ENCODE measurements around the gene UACA. TPM values are rescaled to one million over a fixed set of nuclear protein-coding genes. Genes with fewer than 3 reads are reported as not detected.

Gene UACA
- total and polyA plus RNA-seq, 7 donors, result 19.1 to 51.0 (median 26.4) TPM

GRCh38 chr15:70768257-70768883 is 5.0 kb upstream of the UACA start:
- Histone ChIP-seq H3K4me1 (no peaks in the 10 kb centered on the region), H3K27me3 (no peaks in the 10 kb centered on the region), H3K27ac (no peak overlapping the region), H3K9me3 (no peaks in the 10 kb centered on the region), H3K4me3 (no peak overlapping the region), H3K36me3 (no peaks in the 10 kb centered on the region)
- TF ChIP-seq, protein P1, sequence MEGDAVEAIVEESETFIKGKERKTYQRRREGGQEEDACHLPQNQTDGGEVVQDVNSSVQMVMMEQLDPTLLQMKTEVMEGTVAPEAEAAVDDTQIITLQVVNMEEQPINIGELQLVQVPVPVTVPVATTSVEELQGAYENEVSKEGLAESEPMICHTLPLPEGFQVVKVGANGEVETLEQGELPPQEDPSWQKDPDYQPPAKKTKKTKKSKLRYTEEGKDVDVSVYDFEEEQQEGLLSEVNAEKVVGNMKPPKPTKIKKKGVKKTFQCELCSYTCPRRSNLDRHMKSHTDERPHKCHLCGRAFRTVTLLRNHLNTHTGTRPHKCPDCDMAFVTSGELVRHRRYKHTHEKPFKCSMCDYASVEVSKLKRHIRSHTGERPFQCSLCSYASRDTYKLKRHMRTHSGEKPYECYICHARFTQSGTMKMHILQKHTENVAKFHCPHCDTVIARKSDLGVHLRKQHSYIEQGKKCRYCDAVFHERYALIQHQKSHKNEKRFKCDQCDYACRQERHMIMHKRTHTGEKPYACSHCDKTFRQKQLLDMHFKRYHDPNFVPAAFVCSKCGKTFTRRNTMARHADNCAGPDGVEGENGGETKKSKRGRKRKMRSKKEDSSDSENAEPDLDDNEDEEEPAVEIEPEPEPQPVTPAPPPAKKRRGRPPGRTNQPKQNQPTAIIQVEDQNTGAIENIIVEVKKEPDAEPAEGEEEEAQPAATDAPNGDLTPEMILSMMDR (IDR thresholded peaks at IDR 0.05), result no peak
- TF ChIP-seq POLR2AphosphoS5 (IDR thresholded peaks at IDR 0.05), result no peak
- TF ChIP-seq EP300 (IDR thresholded peaks at IDR 0.05), result no peak
- no peak for TF ChIP-seq POLR2A (IDR thresholded peaks at IDR 0.05)
- DNase-seq, result no peak
- intact Hi-C loops (cut with DNase I), result loop anchor here (5.0 to 10.0 kb wide), 2 partner anchors 74 to 124 kb away; partner anchors contain the start of genes LRRC49 and THAP10
- 17 to 45% methylated on average over 3 of the region's 3 CpGs for WGBS, 2 donors

DNA sequence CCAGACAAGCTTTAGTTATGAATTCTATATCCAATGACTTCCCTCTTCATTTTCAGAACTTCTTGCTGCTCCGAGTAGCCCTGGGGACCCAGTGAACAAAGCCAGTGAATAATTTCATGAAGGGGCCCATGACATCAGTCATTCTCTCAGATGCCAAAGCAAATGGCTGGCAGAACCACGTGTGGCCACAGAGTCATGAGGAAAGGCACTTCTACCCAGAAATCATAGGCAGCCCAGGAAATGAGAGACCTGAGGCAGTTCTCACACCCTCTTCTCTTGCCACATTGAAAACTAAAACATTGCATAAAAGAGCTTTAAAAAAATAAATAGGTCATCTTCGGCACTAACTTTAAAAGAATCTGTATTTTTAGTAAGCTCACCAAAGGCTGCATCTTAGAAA is 4.3 kb upstream of the UACA start:
- Histone ChIP-seq H3K9me3 (no peaks in the 10 kb centered on the region), H3K36me3 (no peaks in the 10 kb centered on the region), H3K27ac (no peak overlapping the region), H3K4me1 (peaks cover 0 to 5% (median under 1%) of the 10 kb centered on the region in 4 donors), H3K27me3 (no peaks in the 10 kb centered on the region), H3K4me3 (no peak overlapping the region)
- intact Hi-C loops (cut with DNase I), result loop anchor here (5.0 to 10.0 kb wide), 2 partner anchors 73 to 125 kb away; partner anchors contain the start of genes LRRC49 and THAP10
- 63 to 75% methylated on average over 3 of the region's 3 CpGs for WGBS, 2 donors
- DNase-seq, result no peak
- no peak for TF ChIP-seq EP300 (IDR thresholded peaks at IDR 0.05)
- TF ChIP-seq, protein P1 (IDR thresholded peaks at IDR 0.05), result no peak
- no peak for TF ChIP-seq POLR2AphosphoS5 (IDR thresholded peaks at IDR 0.05)
- no peak for TF ChIP-seq POLR2A (IDR thresholded peaks at IDR 0.05)

DNA sequence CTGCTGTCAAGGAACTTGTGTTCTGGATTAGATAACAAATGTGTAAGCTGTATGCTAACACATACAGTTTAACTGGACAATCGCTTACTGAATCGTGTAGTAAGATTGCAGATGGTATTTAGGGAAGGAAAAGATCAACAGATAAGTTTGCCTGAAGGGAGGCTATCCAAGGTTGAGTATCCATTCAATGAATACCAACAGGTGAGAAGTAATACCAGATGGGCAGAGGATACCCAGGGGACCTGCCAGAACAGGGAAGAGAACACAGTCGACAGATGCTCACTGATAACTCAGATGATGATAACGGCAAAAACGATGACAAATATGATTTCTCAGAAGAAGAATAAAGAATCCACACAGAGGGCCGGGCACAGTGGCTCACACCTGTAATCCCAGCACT is 3.2 kb upstream of the UACA start:
- Histone ChIP-seq H3K27ac (no peak overlapping the region), H3K36me3 (no peaks in the 10 kb centered on the region), H3K9me3 (no peaks in the 10 kb centered on the region), H3K27me3 (no peaks in the 10 kb centered on the region), H3K4me3 (no peak overlapping the region), H3K4me1 (peaks cover 0 to 10% (median 8%) of the 10 kb centered on the region in 4 donors)
- no peak for DNase-seq
- 86 to 92% methylated on average over 6 of the region's 6 CpGs for WGBS, 2 donors
- intact Hi-C loops (cut with DNase I), result loop anchor here (5.0 to 10.0 kb wide), 2 partner anchors 72 to 126 kb away; partner anchors contain the start of genes LRRC49 and THAP10
- TF ChIP-seq, protein P1 (IDR thresholded peaks at IDR 0.05), result no peak

GRCh38 chr15:70765504-70766281 is 2.3 kb upstream of the UACA start:
- no peak for DNase-seq
- Histone ChIP-seq H3K4me1 (peaks cover 0 to 18% (median 9%) of the 10 kb centered on the region in 4 donors), H3K27ac (no peak overlapping the region), H3K9me3 (no peaks in the 10 kb centered on the region), H3K4me3 (no peak overlapping the region), H3K36me3 (no peaks in the 10 kb centered on the region), H3K27me3 (no peaks in the 10 kb centered on the region)
- intact Hi-C loops (cut with DNase I), result loop anchor here (5.0 to 10.0 kb wide), 2 partner anchors 71 to 127 kb away; partner anchors contain the start of genes LRRC49 and THAP10
- TF ChIP-seq POLR2A (IDR thresholded peaks at IDR 0.05), result no peak
- TF ChIP-seq POLR2AphosphoS5 (IDR thresholded peaks at IDR 0.05), result no peak
- no peak for TF ChIP-seq EP300 (IDR thresholded peaks at IDR 0.05)
- TF ChIP-seq, protein P1 (IDR thresholded peaks at IDR 0.05), result no peak
